WTC11 (cell line): ENCODE results near the gene MSLN. TPM values are rescaled to one million over a fixed set of nuclear protein-coding genes. Genes with fewer than 3 reads are reported as not detected.

Experiments
- ATAC-seq: fragments of 200-7000 bp; cut with Tn5 transposase; 2 replicates; pipeline ENCODE4 v1.10.0; 2021; ENCODE audit warnings: mild to moderate bottlenecking, moderate library complexity
- CTCF ChIA-PET: fragments of 300-600 bp; sonication (Branson Sonifier 250); formaldehyde crosslinking; loops from one replicate; lab custom pipeline; 2021; ENCODE audit warnings: antibody characterized with exemption; lab: Charles Lee
- POLR2A ChIA-PET: fragments of 350-600 bp; sonication (Branson Sonifier 250); formaldehyde crosslinking; loops from one replicate; lab custom pipeline; 2021; ENCODE audit warnings: antibody characterized with exemption; lab: Charles Lee
- DNase-seq: peaks from one replicate; pipeline ENCODE4 v3.0.0; 2021; ENCODE audit warnings: low spot score
- H3K27ac Mint-ChIP-seq: 2 replicates; pipeline ENCODE4 v1.8.0; 2021; ENCODE audit warnings: mixed read lengths
- H3K27me3 Mint-ChIP-seq: 2 replicates; pipeline ENCODE4 v1.8.0; 2021; ENCODE audit warnings: low read depth, mild to moderate bottlenecking, moderate library complexity, mixed read lengths
- H3K36me3 Mint-ChIP-seq: 2 replicates; pipeline ENCODE4 v1.8.0; 2021; ENCODE audit warnings: mixed read lengths
- H3K4me1 Mint-ChIP-seq: 2 replicates; pipeline ENCODE4 v1.8.0; 2022; ENCODE audit warnings: mixed read lengths
- H3K4me3 Mint-ChIP-seq: 2 replicates; pipeline ENCODE4 v1.8.0; 2021; ENCODE audit warnings: mild to moderate bottlenecking, moderate library complexity, mixed read lengths
- H3K9me3 Mint-ChIP-seq: 2 replicates; pipeline ENCODE4 v1.8.0; 2021; ENCODE audit warnings: mixed read lengths
- ATF6 ChIP-seq: sonication (generic); formaldehyde crosslinking; IDR thresholded peaks from 2 replicates; pipeline ENCODE4 v1.8.1; 2023; ENCODE audit warnings: mild to moderate bottlenecking, missing genetic modification reagents
- EMX1 ChIP-seq: fragments of 250-450 bp; sonication (Bioruptor Pico); IDR thresholded peaks from 2 replicates; pipeline ENCODE4 v1.8.0; 2021; ENCODE audit warnings: mild to moderate bottlenecking
- FOXK1 ChIP-seq: sonication (generic); formaldehyde crosslinking; IDR thresholded peaks from 2 replicates; pipeline ENCODE4 v1.8.0; 2022; ENCODE audit warnings: mild to moderate bottlenecking, moderate library complexity, missing genetic modification reagents
- GABPB1 ChIP-seq: sonication (generic); formaldehyde crosslinking; IDR thresholded peaks from 2 replicates; pipeline ENCODE4 v1.8.1; 2023; ENCODE audit warnings: mild to moderate bottlenecking, missing genetic modification reagents
- JUN ChIP-seq: sonication (generic); formaldehyde crosslinking; IDR thresholded peaks from 2 replicates; pipeline ENCODE4 v1.8.0; 2023; ENCODE audit warnings: mild to moderate bottlenecking, missing genetic modification reagents
- MLX ChIP-seq: sonication (generic); formaldehyde crosslinking; IDR thresholded peaks from 2 replicates; pipeline ENCODE4 v1.8.1; 2023; ENCODE audit warnings: mild to moderate bottlenecking, missing genetic modification reagents, moderate library complexity
- NR1H2 ChIP-seq: sonication (generic); formaldehyde crosslinking; IDR thresholded peaks from 2 replicates; pipeline ENCODE4 v1.9.0; 2021; ENCODE audit warnings: mild to moderate bottlenecking, moderate library complexity, missing genetic modification reagents
- OVOL2 ChIP-seq: fragments of 250-450 bp; sonication (Bioruptor Pico); IDR thresholded peaks from 2 replicates; pipeline ENCODE4 v1.9.0; 2021; ENCODE audit warnings: mild to moderate bottlenecking, borderline replicate concordance
- PRRX2 ChIP-seq: fragments of 250-450 bp; sonication (Bioruptor Pico); IDR thresholded peaks from 2 replicates; pipeline ENCODE4 v1.8.0; 2021; ENCODE audit warnings: mild to moderate bottlenecking
- RELA ChIP-seq: sonication (generic); formaldehyde crosslinking; IDR thresholded peaks from 2 replicates; pipeline ENCODE4 v1.8.1; 2022; ENCODE audit warnings: missing genetic modification reagents, mild to moderate bottlenecking, borderline replicate concordance
- SOX15 ChIP-seq: fragments of 250-450 bp; sonication (Bioruptor Pico); IDR thresholded peaks from 2 replicates; pipeline ENCODE4 v1.9.0; 2021; ENCODE audit warnings: mild to moderate bottlenecking
- TCF7 ChIP-seq: sonication (generic); formaldehyde crosslinking; IDR thresholded peaks from 2 replicates; pipeline ENCODE4 v1.8.0; 2022; ENCODE audit warnings: mild to moderate bottlenecking, low read depth, missing genetic modification reagents, moderate library complexity
- TP53 ChIP-seq: sonication (generic); formaldehyde crosslinking; IDR thresholded peaks from 2 replicates; pipeline ENCODE4 v1.8.1; 2023; ENCODE audit warnings: mild to moderate bottlenecking, missing genetic modification reagents
- ZMAT4 ChIP-seq: fragments of 250-450 bp; sonication (Bioruptor Pico); IDR thresholded peaks from 2 replicates; pipeline ENCODE4 v1.9.0; 2021; ENCODE audit warnings: mild to moderate bottlenecking
- ZNF121 ChIP-seq: sonication (generic); formaldehyde crosslinking; IDR thresholded peaks from 2 replicates; pipeline ENCODE4 v1.8.0; 2023; ENCODE audit warnings: missing genetic modification reagents
- ZNF317 ChIP-seq: sonication (generic); formaldehyde crosslinking; IDR thresholded peaks from 2 replicates; pipeline ENCODE4 v1.8.1; 2023; ENCODE audit warnings: low read depth, mild to moderate bottlenecking, moderate library complexity, missing genetic modification reagents, borderline replicate concordance
- total RNA-seq: library from RNA; stranded (reverse); gene quantifications from 3 replicates; pipeline ENCODE4 v1.2.3, GENCODE V29; 2021
- TF ChIP-seq, protein P1 (sequence below): fragments of 250-450 bp; sonication (Bioruptor Pico); IDR thresholded peaks from 2 replicates; pipeline ENCODE4 v1.9.0; 2021; ENCODE audit warnings: mild to moderate bottlenecking
- TF ChIP-seq, protein P2 (sequence below): sonication (generic); formaldehyde crosslinking; IDR thresholded peaks from 2 replicates; pipeline ENCODE4 v1.8.0; 2023; ENCODE audit warnings: mild to moderate bottlenecking, missing genetic modification reagents
- TF ChIP-seq, protein P3 (sequence below): sonication (generic); formaldehyde crosslinking; IDR thresholded peaks from 2 replicates; pipeline ENCODE4 v1.8.0; 2022; ENCODE audit warnings: mild to moderate bottlenecking, missing genetic modification reagents
- TF ChIP-seq, protein P4 (sequence below): sonication (generic); formaldehyde crosslinking; IDR thresholded peaks from 2 replicates; pipeline ENCODE4 v1.8.1; 2023; ENCODE audit warnings: mild to moderate bottlenecking, missing genetic modification reagents
- TF ChIP-seq, protein P5 (sequence below): fragments of 250-450 bp; sonication (Bioruptor Pico); IDR thresholded peaks from 2 replicates; pipeline ENCODE4 v1.9.0; 2021; ENCODE audit warnings: mild to moderate bottlenecking, borderline replicate concordance

The MSLN gene
- total RNA-seq, 1 experiment from 2014 or later: 0.20 TPM

GRCh38 chr16:770411-770810 is 9.9 kb downstream of the MSLN start (continued):
- TF ChIP-seq, protein P1, sequence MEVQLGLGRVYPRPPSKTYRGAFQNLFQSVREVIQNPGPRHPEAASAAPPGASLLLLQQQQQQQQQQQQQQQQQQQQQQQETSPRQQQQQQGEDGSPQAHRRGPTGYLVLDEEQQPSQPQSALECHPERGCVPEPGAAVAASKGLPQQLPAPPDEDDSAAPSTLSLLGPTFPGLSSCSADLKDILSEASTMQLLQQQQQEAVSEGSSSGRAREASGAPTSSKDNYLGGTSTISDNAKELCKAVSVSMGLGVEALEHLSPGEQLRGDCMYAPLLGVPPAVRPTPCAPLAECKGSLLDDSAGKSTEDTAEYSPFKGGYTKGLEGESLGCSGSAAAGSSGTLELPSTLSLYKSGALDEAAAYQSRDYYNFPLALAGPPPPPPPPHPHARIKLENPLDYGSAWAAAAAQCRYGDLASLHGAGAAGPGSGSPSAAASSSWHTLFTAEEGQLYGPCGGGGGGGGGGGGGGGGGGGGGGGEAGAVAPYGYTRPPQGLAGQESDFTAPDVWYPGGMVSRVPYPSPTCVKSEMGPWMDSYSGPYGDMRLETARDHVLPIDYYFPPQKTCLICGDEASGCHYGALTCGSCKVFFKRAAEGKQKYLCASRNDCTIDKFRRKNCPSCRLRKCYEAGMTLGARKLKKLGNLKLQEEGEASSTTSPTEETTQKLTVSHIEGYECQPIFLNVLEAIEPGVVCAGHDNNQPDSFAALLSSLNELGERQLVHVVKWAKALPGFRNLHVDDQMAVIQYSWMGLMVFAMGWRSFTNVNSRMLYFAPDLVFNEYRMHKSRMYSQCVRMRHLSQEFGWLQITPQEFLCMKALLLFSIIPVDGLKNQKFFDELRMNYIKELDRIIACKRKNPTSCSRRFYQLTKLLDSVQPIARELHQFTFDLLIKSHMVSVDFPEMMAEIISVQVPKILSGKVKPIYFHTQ (CRISPR knock-in tag): no peak

DNA sequence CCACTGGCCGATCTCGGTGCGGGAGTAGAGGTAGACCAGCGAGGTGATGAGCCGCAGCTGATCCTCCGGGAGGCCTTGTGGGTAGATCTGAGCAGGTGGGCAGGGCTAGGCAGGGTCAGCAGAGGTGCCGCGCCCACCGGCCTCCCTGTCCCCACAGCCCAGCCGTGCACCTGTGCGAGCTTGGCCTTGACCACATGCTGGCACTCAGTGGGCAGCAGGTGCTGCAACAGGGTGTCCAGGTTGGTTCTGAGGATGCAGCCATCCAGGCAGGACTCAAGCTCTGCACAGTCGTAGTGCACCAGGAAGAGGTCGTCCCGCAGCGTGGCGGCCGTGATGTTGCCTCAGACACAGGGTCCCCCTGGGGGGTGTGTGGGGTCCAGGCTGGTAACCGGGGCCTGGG is 12.4 kb downstream of the MSLN start:
- Mint-ChIP-seq H3K9me3 (no peaks in the 10 kb centered on the region), H3K27ac (no peak overlapping the region), H3K4me1 (no peaks in the 10 kb centered on the region), H3K4me3 (no peak overlapping the region), H3K36me3 (no peaks in the 10 kb centered on the region), H3K27me3 (no peaks in the 10 kb centered on the region)
- CTCF ChIA-PET: interaction anchor here (1.6 to 3.6 kb wide), 2 partner anchors 13 to 32 kb away, joined by 7 to 9 read pairs; partner anchors contain the start of gene CIAO3
- ATAC-seq: no peak
- POLR2A ChIA-PET: no interaction called here
- no peak for DNase-seq
- TF ChIP-seq, protein P2, sequence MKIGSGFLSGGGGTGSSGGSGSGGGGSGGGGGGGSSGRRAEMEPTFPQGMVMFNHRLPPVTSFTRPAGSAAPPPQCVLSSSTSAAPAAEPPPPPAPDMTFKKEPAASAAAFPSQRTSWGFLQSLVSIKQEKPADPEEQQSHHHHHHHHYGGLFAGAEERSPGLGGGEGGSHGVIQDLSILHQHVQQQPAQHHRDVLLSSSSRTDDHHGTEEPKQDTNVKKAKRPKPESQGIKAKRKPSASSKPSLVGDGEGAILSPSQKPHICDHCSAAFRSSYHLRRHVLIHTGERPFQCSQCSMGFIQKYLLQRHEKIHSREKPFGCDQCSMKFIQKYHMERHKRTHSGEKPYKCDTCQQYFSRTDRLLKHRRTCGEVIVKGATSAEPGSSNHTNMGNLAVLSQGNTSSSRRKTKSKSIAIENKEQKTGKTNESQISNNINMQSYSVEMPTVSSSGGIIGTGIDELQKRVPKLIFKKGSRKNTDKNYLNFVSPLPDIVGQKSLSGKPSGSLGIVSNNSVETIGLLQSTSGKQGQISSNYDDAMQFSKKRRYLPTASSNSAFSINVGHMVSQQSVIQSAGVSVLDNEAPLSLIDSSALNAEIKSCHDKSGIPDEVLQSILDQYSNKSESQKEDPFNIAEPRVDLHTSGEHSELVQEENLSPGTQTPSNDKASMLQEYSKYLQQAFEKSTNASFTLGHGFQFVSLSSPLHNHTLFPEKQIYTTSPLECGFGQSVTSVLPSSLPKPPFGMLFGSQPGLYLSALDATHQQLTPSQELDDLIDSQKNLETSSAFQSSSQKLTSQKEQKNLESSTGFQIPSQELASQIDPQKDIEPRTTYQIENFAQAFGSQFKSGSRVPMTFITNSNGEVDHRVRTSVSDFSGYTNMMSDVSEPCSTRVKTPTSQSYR (CRISPR knock-in tag): no peak
- no peak for TF ChIP-seq PRRX2
- no peak for TF ChIP-seq TP53
- TF ChIP-seq JUN (CRISPR knock-in tag): no peak
- no peak for TF ChIP-seq ATF6
- TF ChIP-seq ZNF121 (CRISPR knock-in tag): no peak
- no peak for TF ChIP-seq FOXK1 (CRISPR knock-in tag)
- TF ChIP-seq SOX15 (CRISPR knock-in tag): no peak
- no peak for TF ChIP-seq GABPB1
- TF ChIP-seq NR1H2: no peak
- TF ChIP-seq, protein P3, sequence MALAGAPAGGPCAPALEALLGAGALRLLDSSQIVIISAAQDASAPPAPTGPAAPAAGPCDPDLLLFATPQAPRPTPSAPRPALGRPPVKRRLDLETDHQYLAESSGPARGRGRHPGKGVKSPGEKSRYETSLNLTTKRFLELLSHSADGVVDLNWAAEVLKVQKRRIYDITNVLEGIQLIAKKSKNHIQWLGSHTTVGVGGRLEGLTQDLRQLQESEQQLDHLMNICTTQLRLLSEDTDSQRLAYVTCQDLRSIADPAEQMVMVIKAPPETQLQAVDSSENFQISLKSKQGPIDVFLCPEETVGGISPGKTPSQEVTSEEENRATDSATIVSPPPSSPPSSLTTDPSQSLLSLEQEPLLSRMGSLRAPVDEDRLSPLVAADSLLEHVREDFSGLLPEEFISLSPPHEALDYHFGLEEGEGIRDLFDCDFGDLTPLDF (CRISPR knock-in tag): no peak
- no peak for TF ChIP-seq RELA
- no peak for TF ChIP-seq EMX1 (CRISPR knock-in tag)
- no peak for TF ChIP-seq ZNF317 (CRISPR knock-in tag)
- TF ChIP-seq, protein P4, sequence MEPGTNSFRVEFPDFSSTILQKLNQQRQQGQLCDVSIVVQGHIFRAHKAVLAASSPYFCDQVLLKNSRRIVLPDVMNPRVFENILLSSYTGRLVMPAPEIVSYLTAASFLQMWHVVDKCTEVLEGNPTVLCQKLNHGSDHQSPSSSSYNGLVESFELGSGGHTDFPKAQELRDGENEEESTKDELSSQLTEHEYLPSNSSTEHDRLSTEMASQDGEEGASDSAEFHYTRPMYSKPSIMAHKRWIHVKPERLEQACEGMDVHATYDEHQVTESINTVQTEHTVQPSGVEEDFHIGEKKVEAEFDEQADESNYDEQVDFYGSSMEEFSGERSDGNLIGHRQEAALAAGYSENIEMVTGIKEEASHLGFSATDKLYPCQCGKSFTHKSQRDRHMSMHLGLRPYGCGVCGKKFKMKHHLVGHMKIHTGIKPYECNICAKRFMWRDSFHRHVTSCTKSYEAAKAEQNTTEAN (CRISPR knock-in tag): no peak
- no peak for TF ChIP-seq OVOL2 (CRISPR knock-in tag)
- TF ChIP-seq ZMAT4 (CRISPR knock-in tag): no peak
- TF ChIP-seq TCF7 (CRISPR knock-in tag): no peak
- TF ChIP-seq, protein P5, sequence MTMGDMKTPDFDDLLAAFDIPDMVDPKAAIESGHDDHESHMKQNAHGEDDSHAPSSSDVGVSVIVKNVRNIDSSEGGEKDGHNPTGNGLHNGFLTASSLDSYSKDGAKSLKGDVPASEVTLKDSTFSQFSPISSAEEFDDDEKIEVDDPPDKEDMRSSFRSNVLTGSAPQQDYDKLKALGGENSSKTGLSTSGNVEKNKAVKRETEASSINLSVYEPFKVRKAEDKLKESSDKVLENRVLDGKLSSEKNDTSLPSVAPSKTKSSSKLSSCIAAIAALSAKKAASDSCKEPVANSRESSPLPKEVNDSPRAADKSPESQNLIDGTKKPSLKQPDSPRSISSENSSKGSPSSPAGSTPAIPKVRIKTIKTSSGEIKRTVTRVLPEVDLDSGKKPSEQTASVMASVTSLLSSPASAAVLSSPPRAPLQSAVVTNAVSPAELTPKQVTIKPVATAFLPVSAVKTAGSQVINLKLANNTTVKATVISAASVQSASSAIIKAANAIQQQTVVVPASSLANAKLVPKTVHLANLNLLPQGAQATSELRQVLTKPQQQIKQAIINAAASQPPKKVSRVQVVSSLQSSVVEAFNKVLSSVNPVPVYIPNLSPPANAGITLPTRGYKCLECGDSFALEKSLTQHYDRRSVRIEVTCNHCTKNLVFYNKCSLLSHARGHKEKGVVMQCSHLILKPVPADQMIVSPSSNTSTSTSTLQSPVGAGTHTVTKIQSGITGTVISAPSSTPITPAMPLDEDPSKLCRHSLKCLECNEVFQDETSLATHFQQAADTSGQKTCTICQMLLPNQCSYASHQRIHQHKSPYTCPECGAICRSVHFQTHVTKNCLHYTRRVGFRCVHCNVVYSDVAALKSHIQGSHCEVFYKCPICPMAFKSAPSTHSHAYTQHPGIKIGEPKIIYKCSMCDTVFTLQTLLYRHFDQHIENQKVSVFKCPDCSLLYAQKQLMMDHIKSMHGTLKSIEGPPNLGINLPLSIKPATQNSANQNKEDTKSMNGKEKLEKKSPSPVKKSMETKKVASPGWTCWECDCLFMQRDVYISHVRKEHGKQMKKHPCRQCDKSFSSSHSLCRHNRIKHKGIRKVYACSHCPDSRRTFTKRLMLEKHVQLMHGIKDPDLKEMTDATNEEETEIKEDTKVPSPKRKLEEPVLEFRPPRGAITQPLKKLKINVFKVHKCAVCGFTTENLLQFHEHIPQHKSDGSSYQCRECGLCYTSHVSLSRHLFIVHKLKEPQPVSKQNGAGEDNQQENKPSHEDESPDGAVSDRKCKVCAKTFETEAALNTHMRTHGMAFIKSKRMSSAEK (CRISPR knock-in tag): no peak
- TF ChIP-seq MLX: no peak
